HFF-Myc (cell line): ENCODE data around the gene CRYL1.

Experiments
- DNase-seq: peaks from one replicate; pipeline ENCODE4 v3.0.0-alpha.2; 2011; ENCODE audit warnings: low read depth; ENCODE audit errors: extremely low read depth
- H3K4me3 ChIP-seq: replicated peaks from 2 replicates; pipeline ENCODE4 v1.5.1; 2011; ENCODE audit warnings: low read depth, mild to moderate bottlenecking, control low read depth, low read length
- CTCF ChIP-seq: IDR thresholded peaks from 2 replicates; pipeline ENCODE4 v1.5.1; 2012; ENCODE audit warnings: mild to moderate bottlenecking, low read depth, low read length, control low read depth; ENCODE audit errors: missing control alignments

CRYL1 gene

GRCh38 chr13:20388184-20388583 is 137.5 kb downstream of the CRYL1 start:
- no peak for TF ChIP-seq CTCF
- no peak overlapping the region for H3K4me3 ChIP-seq
- no peak for DNase-seq

GRCh38 chr13:20387441-20387971 is 138.2 kb downstream of the CRYL1 start:
- no peak for TF ChIP-seq CTCF
- DNase-seq: no peak
- H3K4me3 ChIP-seq: no peak overlapping the region

- no peak overlapping the region for H3K4me3 ChIP-seq
- TF ChIP-seq CTCF: no peak
- DNase-seq: no peak
Measured at GRCh38 chr13:20387006-20387405, 138.7 kb downstream of the CRYL1 start.

- no peak for DNase-seq
- no peak overlapping the region for H3K4me3 ChIP-seq
- TF ChIP-seq CTCF: no peak
Measured at GRCh38 chr13:20383058-20383457, 142.6 kb downstream of the CRYL1 start.

- DNase-seq: no peak
- no peak for TF ChIP-seq CTCF
- no peak overlapping the region for H3K4me3 ChIP-seq
Measured at GRCh38 chr13:20381401-20381800, 144.3 kb downstream of the CRYL1 start.

- DNase-seq: no peak
- TF ChIP-seq CTCF: no peak
- H3K4me3 ChIP-seq: no peak overlapping the region
Measured at GRCh38 chr13:20378721-20379120, 146.9 kb downstream of the CRYL1 start.

GRCh38 chr13:20377720-20378119 is 147.9 kb downstream of the CRYL1 start:
- no peak overlapping the region for H3K4me3 ChIP-seq
- TF ChIP-seq CTCF: no peak
- DNase-seq: no peak
